H7 (cell line): ENCODE data around the gene USP35. TPM values are rescaled to one million over a fixed set of nuclear protein-coding genes. Genes with fewer than 3 reads are reported as not detected.

Source experiments
- DNase-seq: peaks from one replicate; pipeline ENCODE4 v3.0.0; 2012
- H3K27me3 ChIP-seq: 2 replicates; pipeline ENCODE4 v1.6.0; 2011; ENCODE audit warnings: mild to moderate bottlenecking, low read length; ENCODE audit not compliant: control insufficient read depth, insufficient read depth
- H3K36me3 ChIP-seq: replicated peaks from 2 replicates; pipeline ENCODE4 v1.5.1; 2011; ENCODE audit warnings: low read length; ENCODE audit not compliant: control insufficient read depth, insufficient read depth
- H3K4me3 ChIP-seq: 2 replicates; pipeline ENCODE4 v1.5.1; 2011; ENCODE audit warnings: low read depth, mild to moderate bottlenecking, control low read depth, low read length, moderate library complexity; ENCODE audit not compliant: insufficient read depth
- total RNA-seq: library from RNA; depleted of rRNA; stranded (reverse); fragments of >200 nt; shearing (Covaris generic); gene quantifications from 2 replicates; pipeline ENCODE4 v1.2.3, GENCODE V29; 2014

USP35 gene
- total RNA-seq, 1 experiment from 2014 or later = 5.1 TPM

DNA sequence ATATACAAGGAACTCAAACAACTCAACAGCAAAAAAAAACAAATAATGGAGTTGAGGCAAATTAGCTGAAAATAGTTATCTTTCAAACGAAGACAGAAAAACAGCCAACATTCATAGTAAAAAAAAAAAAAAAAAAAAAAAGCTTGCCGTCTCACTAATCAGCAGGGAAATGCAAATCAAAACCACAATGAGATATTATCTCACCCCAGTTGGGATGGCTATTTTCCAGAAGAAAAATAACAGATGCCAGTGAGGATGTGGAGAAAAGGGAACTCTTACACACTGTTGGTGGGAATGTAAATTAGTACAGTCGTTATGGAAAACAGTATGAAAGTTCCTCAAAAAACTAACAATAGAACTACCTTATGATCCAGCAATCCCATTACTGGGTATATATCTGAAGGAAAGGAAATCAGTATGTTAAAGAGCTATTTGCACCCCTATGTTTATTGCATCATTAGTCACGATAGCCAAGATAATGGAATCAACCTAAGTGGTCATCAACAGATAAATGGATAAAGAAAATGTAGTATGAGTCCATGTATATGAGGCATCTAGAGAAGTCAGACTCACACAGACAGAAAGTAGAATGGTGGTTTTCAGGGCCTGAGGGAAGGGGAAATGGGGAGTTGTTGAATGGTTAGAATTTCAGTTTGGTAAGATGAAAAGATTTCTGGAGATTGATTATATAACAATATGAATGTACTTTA is 56.0 kb downstream of the USP35 start:
- DNase-seq = no peak
- Histone ChIP-seq H3K27me3 (no peaks in the 10 kb centered on the region), H3K36me3 (no peaks in the 10 kb centered on the region), H3K4me3 (no peak overlapping the region)

DNA sequence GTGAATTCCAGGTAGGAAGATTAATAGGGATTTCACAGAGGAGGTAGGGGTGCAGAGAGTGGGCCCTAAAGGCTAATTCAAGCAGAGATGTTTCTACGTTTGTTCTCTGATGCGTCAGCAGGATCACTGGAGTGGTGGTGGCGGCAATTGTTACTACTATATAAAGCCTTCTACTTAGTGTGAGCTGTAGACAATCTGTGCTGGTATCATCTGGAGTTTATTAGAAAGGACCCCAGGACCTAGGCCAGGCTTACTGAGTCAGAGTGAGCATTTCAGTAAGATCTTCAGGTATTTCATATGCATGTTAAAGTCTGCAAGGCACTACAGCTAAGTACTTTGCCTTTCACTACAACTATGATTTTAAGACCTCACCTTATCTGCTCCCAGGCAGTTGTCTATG is 59.5 kb downstream of the USP35 start:
- DNase-seq = no peak
- no peaks in the 10 kb centered on the region for H3K36me3 ChIP-seq
- H3K27me3 ChIP-seq = no peaks in the 10 kb centered on the region
- no peak overlapping the region for H3K4me3 ChIP-seq

DNA sequence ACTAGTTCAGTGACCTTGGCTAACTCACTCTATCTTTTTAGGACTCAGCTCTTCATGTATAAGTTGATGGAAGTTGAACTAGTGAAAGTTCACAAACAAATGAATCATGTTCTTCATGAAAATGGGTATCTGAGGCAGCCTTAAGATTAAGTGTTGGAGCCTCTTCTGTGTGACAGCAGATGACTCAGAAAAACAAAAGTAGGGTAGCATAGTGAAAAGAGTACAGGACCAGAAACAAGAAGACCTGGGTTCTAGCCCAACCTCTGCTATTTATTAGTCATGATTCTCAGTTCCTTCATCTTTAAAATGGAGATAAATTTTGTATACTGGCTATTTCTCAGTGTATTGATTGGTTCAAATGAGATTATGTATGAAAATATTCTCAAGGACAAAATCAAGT is 60.2 kb downstream of the USP35 start:
- Histone ChIP-seq H3K27me3 (no peaks in the 10 kb centered on the region), H3K36me3 (no peaks in the 10 kb centered on the region), H3K4me3 (no peak overlapping the region)
- no peak for DNase-seq

DNA sequence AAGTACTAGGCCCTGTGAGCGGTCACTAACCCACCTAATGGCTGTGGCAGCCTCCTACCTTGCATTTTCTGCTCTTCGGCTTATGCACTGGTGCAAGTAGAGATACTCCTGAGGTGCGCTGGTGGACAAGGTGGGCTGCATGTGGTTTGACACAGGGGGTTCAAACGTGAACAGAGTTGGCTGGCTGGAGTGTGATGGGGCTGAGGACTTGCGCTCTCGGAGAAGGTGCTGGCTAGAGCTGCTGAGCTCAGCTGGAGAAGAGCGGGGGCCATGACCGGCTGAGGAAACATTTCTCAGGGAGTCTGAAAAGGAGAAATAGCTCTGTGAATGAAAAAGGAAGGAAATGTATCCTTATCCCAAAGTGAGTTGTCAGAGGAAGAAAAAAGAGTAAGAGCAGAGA is 61.4 kb downstream of the USP35 start:
- DNase-seq = no peak
- Histone ChIP-seq H3K4me3 (no peak overlapping the region), H3K36me3 (no peaks in the 10 kb centered on the region), H3K27me3 (no peaks in the 10 kb centered on the region)

DNA sequence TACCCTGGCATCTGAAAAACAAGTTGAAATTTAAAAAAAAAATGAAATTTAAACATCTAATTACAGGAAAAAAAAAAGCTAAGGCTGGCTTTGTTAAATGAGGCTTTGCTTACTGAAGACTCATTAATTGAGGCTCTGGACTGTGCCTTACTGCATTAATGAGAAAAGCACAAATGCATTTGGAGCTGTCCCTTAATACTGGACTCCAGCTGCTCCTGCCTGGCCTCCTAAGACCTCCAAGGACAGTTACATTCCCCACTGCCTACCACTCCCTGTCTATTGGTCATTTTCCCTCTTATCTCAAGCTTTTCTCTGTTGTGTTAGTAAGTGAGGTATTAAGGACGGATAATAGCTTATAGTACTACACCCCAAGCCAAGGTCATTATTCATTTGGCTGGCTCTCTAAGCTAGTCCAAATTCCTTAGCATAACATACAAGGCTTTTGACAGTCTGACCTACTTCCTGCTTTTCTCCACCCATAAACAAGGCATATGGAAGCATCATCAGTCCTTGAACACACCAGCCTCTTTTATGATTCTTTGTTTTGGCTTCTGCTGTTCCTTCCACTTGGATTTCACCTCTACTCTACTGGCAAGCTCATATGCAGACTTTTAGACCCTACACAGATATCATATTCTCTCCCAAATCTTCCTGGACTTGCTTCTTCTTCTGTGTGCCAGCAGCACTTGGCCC is 62.5 kb downstream of the USP35 start:
- no peak overlapping the region for H3K4me3 ChIP-seq

DNA sequence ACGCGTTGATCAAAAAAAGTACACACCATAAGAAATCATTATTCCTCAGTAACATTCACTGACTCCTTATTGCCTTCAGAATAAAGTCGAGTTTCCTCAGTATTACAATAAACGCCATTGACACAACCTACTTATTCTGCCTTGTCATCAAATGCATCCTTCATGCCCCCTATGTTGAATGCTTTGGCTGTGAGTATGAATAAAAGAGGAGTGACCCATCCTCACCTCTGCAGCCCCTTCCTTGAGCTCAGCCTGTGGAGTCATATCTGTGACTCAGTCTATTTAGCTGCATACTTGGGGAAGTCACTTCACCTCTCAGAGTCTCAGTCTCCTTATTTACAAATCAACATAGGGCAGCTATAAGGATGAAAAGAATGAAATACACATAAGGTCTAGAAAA is 65.1 kb downstream of the USP35 start:
- no peak overlapping the region for H3K4me3 ChIP-seq
- no peak for DNase-seq
- H3K36me3 ChIP-seq = no peaks in the 10 kb centered on the region
- H3K27me3 ChIP-seq = no peaks in the 10 kb centered on the region

More for the DNA sequence above, 62.5 kb downstream of the USP35 start:
- Histone ChIP-seq H3K36me3 (no peaks in the 10 kb centered on the region), H3K27me3 (no peaks in the 10 kb centered on the region)
- no peak for DNase-seq

DNA sequence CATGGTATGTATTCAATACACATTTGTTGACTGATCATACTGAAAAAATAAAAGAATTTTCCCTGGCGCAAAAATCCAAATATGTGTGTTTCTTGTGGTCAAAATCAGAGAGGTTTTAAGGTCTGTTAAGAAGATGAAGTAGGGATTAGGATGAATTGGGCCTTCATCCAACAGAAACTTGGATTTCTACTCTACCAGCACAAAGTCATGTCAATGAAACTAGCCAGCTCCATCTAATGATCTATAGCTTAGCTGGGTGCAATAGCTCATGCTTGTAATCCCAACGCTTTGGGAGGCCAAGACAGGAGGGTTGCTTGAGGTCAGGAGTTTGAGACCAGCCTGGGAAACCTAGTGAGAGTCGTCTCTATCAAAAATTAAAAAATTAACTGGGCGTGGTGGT is 65.5 kb downstream of the USP35 start:
- Histone ChIP-seq H3K4me3 (no peak overlapping the region), H3K36me3 (no peaks in the 10 kb centered on the region), H3K27me3 (no peaks in the 10 kb centered on the region)
- no peak for DNase-seq

DNA sequence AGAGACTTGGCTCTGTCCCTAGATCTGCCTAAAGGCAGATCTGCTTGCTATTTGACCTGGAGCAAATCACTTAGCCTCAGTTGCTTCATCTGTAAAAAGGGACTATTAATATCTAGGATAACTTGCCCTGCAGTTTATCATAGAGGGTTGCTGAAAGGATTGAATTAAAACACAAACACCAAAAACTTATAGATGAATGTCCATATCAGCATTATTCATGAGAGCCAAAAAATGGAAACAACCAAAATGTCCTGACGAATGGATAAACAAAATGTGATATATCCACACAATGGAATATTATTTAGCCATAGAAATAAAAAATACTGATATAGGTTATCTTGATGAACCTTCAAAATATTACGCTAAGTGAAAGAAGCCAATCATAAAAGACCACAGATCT is 67.2 kb downstream of the USP35 start:
- Histone ChIP-seq H3K4me3 (no peak overlapping the region), H3K27me3 (no peaks in the 10 kb centered on the region), H3K36me3 (no peaks in the 10 kb centered on the region)
- no peak for DNase-seq

DNA sequence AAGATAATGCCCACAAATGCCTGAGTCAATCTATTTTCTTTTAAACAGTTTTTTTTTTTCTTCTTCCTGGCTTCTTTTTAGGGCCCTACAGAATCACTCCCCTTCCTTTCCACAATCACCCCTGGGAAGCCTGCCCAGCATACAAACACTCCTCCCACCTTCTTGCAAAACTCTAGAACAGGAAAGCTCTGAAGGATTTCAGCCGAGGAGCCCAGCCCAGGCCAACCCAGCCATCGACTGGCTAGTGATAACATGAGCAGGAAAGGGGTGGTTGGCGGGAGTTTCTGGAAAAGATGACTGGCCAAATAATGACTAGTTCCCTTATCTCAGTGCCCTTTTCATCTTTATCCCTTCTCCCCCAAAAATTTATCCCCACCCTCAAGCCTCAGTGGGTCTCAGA is 68.2 kb downstream of the USP35 start:
- no peak overlapping the region for H3K4me3 ChIP-seq
- DNase-seq = no peak
- no peaks in the 10 kb centered on the region for H3K36me3 ChIP-seq
- H3K27me3 ChIP-seq = no peaks in the 10 kb centered on the region

DNA sequence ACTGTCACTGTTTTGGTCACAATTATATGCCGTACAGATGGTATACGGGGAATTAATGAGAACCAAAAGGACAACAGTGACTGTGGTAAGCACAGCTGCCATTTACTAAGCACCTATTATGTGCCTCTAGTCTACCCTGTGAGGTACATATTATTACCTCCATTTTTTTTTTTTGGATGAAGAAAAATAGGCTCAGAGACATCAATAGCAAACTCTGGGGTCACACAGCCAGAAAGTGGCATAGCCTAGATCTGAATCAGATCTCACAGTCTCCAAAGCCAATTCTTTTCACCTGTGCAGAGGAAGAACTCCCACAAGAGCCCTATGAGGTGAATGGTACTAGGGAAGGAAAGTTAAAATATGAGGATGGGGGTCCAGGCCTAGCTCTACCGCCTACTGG is 68.9 kb downstream of the USP35 start:
- DNase-seq = no peak
- H3K4me3 ChIP-seq = no peak overlapping the region
- no peaks in the 10 kb centered on the region for H3K27me3 ChIP-seq
- no peaks in the 10 kb centered on the region for H3K36me3 ChIP-seq

DNA sequence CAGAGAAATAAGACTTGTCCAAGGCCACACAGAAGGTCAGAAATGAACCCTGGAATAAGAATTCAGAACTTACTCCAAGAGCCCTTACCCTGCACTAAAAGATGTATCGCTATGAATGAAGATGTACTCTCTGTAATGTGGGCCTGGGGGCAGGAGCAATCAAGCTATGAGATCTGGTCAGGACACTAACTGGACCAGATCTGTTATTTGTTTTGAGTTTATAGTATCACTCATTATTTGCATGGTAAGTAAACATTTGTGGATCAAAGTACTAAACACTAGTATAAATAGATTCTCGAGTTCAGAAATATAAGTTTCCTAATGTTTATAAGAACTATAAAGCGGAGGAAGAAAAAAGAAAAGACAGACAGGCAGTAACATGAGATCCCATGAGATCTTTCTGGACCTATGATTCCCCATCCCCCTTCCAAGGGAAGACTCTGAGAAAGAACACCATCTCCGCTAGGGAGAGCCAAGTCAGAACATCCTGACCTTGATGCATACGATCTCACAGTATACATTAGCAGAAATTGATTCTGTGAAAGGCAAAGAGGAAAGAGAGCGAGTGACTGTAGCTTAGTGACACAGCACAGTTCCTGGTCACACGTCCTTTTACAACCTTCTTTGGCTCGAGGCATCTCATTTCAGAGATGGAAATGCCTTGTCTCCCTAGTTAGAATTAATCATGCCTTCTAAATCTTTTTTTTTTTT is 71.2 kb downstream of the USP35 start:
- Histone ChIP-seq H3K27me3 (no peaks in the 10 kb centered on the region), H3K36me3 (no peaks in the 10 kb centered on the region), H3K4me3 (no peak overlapping the region)
- DNase-seq = no peak

DNA sequence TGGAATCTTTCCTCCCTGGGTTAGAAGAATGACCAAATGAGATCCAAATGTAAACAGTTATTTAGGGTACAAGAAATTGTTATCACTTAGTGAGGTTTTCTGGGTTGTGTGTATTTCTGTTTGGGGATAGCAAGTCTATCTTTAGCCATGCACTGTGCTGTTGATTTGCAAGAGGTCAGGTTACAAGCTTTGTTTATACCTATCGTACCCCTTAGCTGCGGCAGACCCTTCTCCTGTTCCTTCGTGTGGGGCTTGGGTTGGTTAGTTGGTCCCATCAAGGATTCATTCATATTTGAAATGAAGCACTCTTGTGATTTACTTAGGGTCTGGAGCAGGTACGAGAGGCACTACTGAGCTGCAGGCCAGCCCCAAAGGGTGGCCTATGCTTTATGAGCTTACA is 72.6 kb downstream of the USP35 start:
- no peak overlapping the region for H3K4me3 ChIP-seq
- H3K27me3 ChIP-seq = no peaks in the 10 kb centered on the region
- DNase-seq = no peak
- no peaks in the 10 kb centered on the region for H3K36me3 ChIP-seq

DNA sequence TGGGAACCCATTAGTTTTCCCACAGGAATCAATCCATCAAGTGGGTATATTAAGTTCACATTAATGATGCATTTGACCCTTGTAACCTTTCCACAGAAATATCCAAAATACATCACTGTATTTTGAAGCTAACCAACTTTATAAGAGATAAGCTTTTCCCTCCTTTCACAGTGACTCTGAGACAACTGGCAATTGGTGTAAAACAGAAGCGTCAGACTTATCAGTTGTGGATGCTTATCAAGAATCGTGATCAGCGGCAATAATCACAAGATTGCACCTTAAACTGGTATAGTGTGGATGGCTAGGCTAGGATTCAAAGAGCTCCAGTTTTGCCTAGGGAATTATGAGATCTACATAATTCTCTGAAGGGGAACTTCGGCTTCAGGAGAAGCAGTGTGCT is 73.1 kb downstream of the USP35 start:
- no peak for DNase-seq
- no peaks in the 10 kb centered on the region for H3K27me3 ChIP-seq
- no peak overlapping the region for H3K4me3 ChIP-seq
- H3K36me3 ChIP-seq = no peaks in the 10 kb centered on the region

DNA sequence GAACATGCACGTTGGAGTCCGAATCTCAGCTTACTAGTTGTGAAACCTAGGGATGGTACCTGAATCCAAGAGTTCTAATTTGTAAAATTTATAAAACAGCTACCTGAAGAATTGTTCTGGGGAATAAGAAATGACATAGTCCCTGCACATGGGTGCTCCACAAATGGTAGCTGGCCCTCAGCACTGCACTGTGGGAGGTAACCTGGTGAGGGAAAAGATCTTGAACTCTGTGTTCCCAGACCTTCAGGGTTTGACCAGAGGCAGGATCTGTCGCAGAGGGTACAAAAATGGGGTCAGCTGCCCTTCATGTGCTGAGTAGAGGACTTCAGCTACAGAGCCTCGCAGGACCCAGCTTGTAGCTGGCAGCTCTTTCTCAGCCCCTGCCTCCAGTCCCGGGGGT is 73.5 kb downstream of the USP35 start:
- DNase-seq = no peak
- H3K27me3 ChIP-seq = no peaks in the 10 kb centered on the region
- no peaks in the 10 kb centered on the region for H3K36me3 ChIP-seq
- H3K4me3 ChIP-seq = no peak overlapping the region

DNA sequence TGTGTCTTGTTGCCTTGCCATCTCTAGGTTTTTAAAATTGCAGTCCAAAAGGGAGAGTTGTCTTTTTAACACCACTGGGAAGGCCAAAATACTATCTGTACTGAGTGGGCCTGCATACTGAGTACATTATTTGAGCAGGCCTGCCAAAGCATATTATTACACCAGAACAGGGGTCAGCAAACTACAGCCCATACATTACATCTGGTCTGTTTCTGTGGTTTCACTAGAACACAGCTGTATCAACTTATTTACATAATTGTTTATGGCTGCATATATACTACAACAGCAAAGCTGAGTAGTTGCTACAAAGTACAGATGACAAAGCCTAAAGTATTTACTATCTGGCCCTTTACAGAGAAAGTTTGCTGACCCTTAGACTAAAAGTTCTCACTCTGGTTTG is 74.0 kb downstream of the USP35 start:
- no peak for DNase-seq
- no peak overlapping the region for H3K4me3 ChIP-seq
- no peaks in the 10 kb centered on the region for H3K27me3 ChIP-seq
- H3K36me3 ChIP-seq = no peaks in the 10 kb centered on the region
